Stomach smooth muscle (tissue), 2 donors: ENCODE results near the gene NUAK1.

ENCODE experiments used
- H3K27ac ChIP-seq: one replicate; pipeline ENCODE4 v1.7.0; 2013; ENCODE audit warnings: mild to moderate bottlenecking, low read length, inconsistent platforms
- H3K27me3 ChIP-seq, 2 donors: one replicate each; pipeline ENCODE4 v1.7.0; 2013; ENCODE audit warnings: low read length in 2 of 2; ENCODE audit not compliant: insufficient read depth in 2 of 2, control insufficient read depth in 1 of 2
- H3K36me3 ChIP-seq, 2 donors: one replicate each; pipeline ENCODE4 v1.7.0; 2013; ENCODE audit warnings: low read length in 2 of 2; ENCODE audit not compliant: control insufficient read depth in 2 of 2, insufficient read depth in 2 of 2
- H3K4me1 ChIP-seq: one replicate; pipeline ENCODE4 v1.7.0; 2013; ENCODE audit warnings: low read length; ENCODE audit not compliant: control insufficient read depth, insufficient read depth
- H3K4me3 ChIP-seq, 2 donors: one replicate each; pipeline ENCODE4 v1.7.0; 2013; ENCODE audit warnings: low read length in 2 of 2
- H3K9ac ChIP-seq, 2 donors: one replicate each; pipeline ENCODE4 v1.7.0; 2013; ENCODE audit warnings: low read length in 2 of 2, mild to moderate bottlenecking in 1 of 2
- H3K9me3 ChIP-seq, 2 donors: one replicate each; pipeline ENCODE4 v1.7.0; 2013; ENCODE audit warnings: low read length in 2 of 2; ENCODE audit not compliant: control insufficient read depth in 2 of 2
- donor health status: healthy.
- donor health status: Pancreatic carcinoma.

Gene NUAK1

DNA sequence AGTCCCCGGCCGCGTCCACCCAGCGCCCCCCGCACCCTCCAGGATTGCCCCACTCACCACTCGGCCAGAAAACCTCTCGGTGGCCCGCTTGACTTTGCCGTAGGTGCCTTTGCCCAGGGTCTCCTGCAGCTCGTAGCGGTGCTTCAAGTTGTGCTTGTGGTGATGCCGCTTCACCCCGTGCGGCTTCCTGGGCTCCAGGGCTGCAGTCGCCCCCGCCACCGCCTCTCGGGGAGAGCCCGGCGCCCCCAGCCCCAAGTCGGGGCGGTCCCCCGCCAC lies 459 bp downstream of the NUAK1 start:
- H3K9me3 ChIP-seq: no peaks in the 10 kb centered on the region
- H3K4me1 ChIP-seq: peaks cover 64% of the 10 kb centered on the region
- H3K36me3 ChIP-seq: no peaks in the 10 kb centered on the region
- H3K4me3 ChIP-seq: peak overlapping the region; percentile 59 to 85
- H3K27me3 ChIP-seq: no peaks in the 10 kb centered on the region
- H3K27ac ChIP-seq: peak overlapping the region; percentile 92
- peak overlapping the region; percentile 20 to 36 for H3K9ac ChIP-seq

- Histone ChIP-seq H3K9me3 (no peaks in the 10 kb centered on the region), H3K9ac (peak overlapping the region in 1 of 2 donors; percentile 20), H3K4me1 (peaks cover 66% of the 10 kb centered on the region), H3K4me3 (peak overlapping the region; percentile 59 to 85), H3K36me3 (no peaks in the 10 kb centered on the region), H3K27ac (peak overlapping the region; percentile 92), H3K27me3 (no peaks in the 10 kb centered on the region)
These were observed 1.0 kb downstream of the NUAK1 start for GRCh38 chr12:106137530-106138356.

GRCh38 chr12:106136263-106136662 lies 2.5 kb downstream of the NUAK1 start:
- Histone ChIP-seq H3K27me3 (no peaks in the 10 kb centered on the region), H3K4me3 (peak overlapping the region; percentile 59 to 85), H3K27ac (peak overlapping the region; percentile 41), H3K36me3 (no peaks in the 10 kb centered on the region), H3K9ac (peak overlapping the region; percentile 35 to 55), H3K9me3 (no peaks in the 10 kb centered on the region), H3K4me1 (peaks cover 71% of the 10 kb centered on the region)

DNA sequence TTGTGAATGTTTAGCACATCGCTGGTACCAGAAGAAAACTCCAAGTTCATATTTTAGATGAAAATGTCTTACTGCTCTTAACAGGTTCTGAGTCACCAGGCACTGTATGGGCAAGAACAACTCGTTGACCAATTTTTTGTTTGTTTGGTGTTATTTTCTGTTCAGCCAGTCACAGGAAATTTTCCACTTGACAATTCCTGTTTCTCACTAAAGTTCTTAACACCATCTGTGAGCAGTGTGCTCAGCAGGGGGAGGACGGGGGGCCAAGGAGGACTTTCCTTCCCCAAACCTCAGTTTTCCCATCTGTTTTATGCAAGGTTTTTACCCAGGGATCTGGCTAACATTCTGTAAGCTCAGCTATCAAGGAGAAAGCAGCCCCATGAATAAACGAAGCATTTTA lies 3.0 kb downstream of the NUAK1 start:
- Histone ChIP-seq H3K9me3 (no peaks in the 10 kb centered on the region), H3K4me3 (peak overlapping the region in 1 of 2 donors; percentile 85), H3K36me3 (no peaks in the 10 kb centered on the region), H3K4me1 (peaks cover 71% of the 10 kb centered on the region), H3K9ac (peak overlapping the region in 1 of 2 donors; percentile 35), H3K27ac (no peak overlapping the region), H3K27me3 (no peaks in the 10 kb centered on the region)

GRCh38 chr12:106135075-106135474 lies 3.7 kb downstream of the NUAK1 start:
- H3K27ac ChIP-seq: no peak overlapping the region

DNA sequence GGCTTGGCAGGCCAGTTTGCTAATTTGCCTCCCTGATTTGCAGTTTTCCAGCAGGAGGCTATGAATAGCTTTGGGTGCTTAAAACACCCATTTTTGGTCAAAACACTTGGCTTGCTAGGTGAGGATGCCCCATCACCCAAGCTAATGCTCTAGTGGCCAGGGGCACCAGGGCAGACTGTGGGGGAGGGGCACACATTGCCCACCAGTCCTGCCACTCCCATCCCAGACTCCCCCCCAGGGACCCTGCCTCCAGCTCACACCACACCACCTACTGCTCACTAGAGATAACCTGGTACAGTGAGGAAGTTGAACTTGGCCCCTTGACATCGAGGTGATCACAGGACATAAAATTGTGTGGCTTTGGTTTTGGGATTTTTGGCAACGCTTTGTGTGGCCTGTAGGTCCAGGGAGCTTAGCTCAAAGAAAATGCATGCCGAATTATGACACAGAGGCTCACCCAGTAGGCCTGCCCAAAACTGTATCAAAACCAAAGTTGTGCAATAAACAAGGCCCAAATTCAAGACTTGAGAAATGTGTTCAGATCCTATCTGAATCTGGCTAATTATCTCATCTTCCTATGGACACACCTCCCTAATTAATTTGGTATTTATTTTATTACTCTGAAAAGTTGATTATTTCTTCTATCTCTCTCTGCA lies 4.3 kb downstream of the NUAK1 start:
- H3K27ac ChIP-seq: no peak overlapping the region
- peak overlapping the region in 1 of 2 donors; percentile 15 for H3K4me3 ChIP-seq

More at GRCh38 chr12:106135075-106135474, 3.7 kb downstream of the NUAK1 start:
- peak overlapping the region in 1 of 2 donors; percentile 40 for H3K4me3 ChIP-seq
- no peaks in the 10 kb centered on the region for H3K27me3 ChIP-seq
- H3K9me3 ChIP-seq: no peaks in the 10 kb centered on the region
- H3K9ac ChIP-seq: no peak overlapping the region
- H3K4me1 ChIP-seq: peaks cover 66% of the 10 kb centered on the region
- H3K36me3 ChIP-seq: no peaks in the 10 kb centered on the region

GRCh38 chr12:106133136-106134087 lies 5.3 kb downstream of the NUAK1 start:
- no peak overlapping the region for H3K27ac ChIP-seq
- no peak overlapping the region for H3K9ac ChIP-seq
- peaks cover 64% of the 10 kb centered on the region for H3K4me1 ChIP-seq

More for the DNA sequence above, 4.3 kb downstream of the NUAK1 start:
- H3K4me1 ChIP-seq: peaks cover 62% of the 10 kb centered on the region
- no peaks in the 10 kb centered on the region for H3K36me3 ChIP-seq
- H3K27me3 ChIP-seq: no peaks in the 10 kb centered on the region
- no peak overlapping the region for H3K9ac ChIP-seq
- H3K9me3 ChIP-seq: no peaks in the 10 kb centered on the region

GRCh38 chr12:106132175-106133135 lies 6.3 kb downstream of the NUAK1 start:
- no peak overlapping the region for H3K4me3 ChIP-seq
- no peaks in the 10 kb centered on the region for H3K9me3 ChIP-seq
- no peak overlapping the region for H3K9ac ChIP-seq
- H3K4me1 ChIP-seq: peaks cover 55% of the 10 kb centered on the region
- no peak overlapping the region for H3K27ac ChIP-seq
- no peaks in the 10 kb centered on the region for H3K36me3 ChIP-seq
- no peaks in the 10 kb centered on the region for H3K27me3 ChIP-seq

More at GRCh38 chr12:106133136-106134087, 5.3 kb downstream of the NUAK1 start:
- no peaks in the 10 kb centered on the region for H3K9me3 ChIP-seq
- no peaks in the 10 kb centered on the region for H3K27me3 ChIP-seq
- H3K36me3 ChIP-seq: no peaks in the 10 kb centered on the region
- no peak overlapping the region for H3K4me3 ChIP-seq

GRCh38 chr12:106131676-106132075 lies 7.1 kb downstream of the NUAK1 start:
- Histone ChIP-seq H3K36me3 (no peaks in the 10 kb centered on the region), H3K4me1 (peaks cover 51% of the 10 kb centered on the region), H3K27ac (no peak overlapping the region), H3K4me3 (no peak overlapping the region), H3K9ac (no peak overlapping the region), H3K27me3 (no peaks in the 10 kb centered on the region), H3K9me3 (no peaks in the 10 kb centered on the region)
